ENCODE measurements around the gene ARFIP1.
"Not testable (repeated sequence)": the region's sequence is repeated elsewhere in the genome, so short reads cannot be mapped to it uniquely, and the experiment has no call there.

Gene ARFIP1

GRCh38 chr4:152887981-152888380, 108.2 kb downstream of the ARFIP1 start:
- no peak for DNase-seq (ENCODE audit: low read depth)
- no peak overlapping the region for H3K4me3 ChIP-seq (replicated peaks; ENCODE audit: low read depth, low read length)
- TF ChIP-seq CTCF (IDR thresholded peaks at IDR 0.05; ENCODE audit: low read length, missing control alignments), result no peak

GRCh38 chr4:152892974-152893373, 113.2 kb downstream of the ARFIP1 start:
- TF ChIP-seq CTCF (IDR thresholded peaks at IDR 0.05; ENCODE audit: low read length, missing control alignments), result no peak
- no peak overlapping the region for H3K4me3 ChIP-seq (replicated peaks; ENCODE audit: low read depth, low read length)
- no peak for DNase-seq (ENCODE audit: low read depth)

- TF ChIP-seq CTCF (IDR thresholded peaks at IDR 0.05; ENCODE audit: low read length, missing control alignments), result no peak
- no peak overlapping the region for H3K4me3 ChIP-seq (replicated peaks; ENCODE audit: low read depth, low read length)
- DNase-seq (ENCODE audit: low read depth), result peak; percentile 62
These were observed 114.9 kb downstream of the ARFIP1 start for GRCh38 chr4:152894673-152895072.

- no peak for TF ChIP-seq CTCF (IDR thresholded peaks at IDR 0.05; ENCODE audit: low read length, missing control alignments)
- DNase-seq (ENCODE audit: low read depth), result peak; percentile 20
- no peak overlapping the region for H3K4me3 ChIP-seq (replicated peaks; ENCODE audit: low read depth, low read length)
These were observed 117.1 kb downstream of the ARFIP1 start for GRCh38 chr4:152896811-152897210.

- not testable (repeated sequence) for DNase-seq (ENCODE audit: low read depth)
These were observed 118.4 kb downstream of the ARFIP1 start for GRCh38 chr4:152898133-152898532.

GRCh38 chr4:152898606-152899005, 118.9 kb downstream of the ARFIP1 start:
- no peak overlapping the region for H3K4me3 ChIP-seq (replicated peaks; ENCODE audit: low read depth, low read length)
- DNase-seq (ENCODE audit: low read depth), result no peak
- no peak for TF ChIP-seq CTCF (IDR thresholded peaks at IDR 0.05; ENCODE audit: low read length, missing control alignments)

More at GRCh38 chr4:152898133-152898532, 118.4 kb downstream of the ARFIP1 start:
- not testable (repeated sequence) for H3K4me3 ChIP-seq (replicated peaks; ENCODE audit: low read depth, low read length)

GRCh38 chr4:152900395-152900794, 120.6 kb downstream of the ARFIP1 start:
- no peak for TF ChIP-seq CTCF (IDR thresholded peaks at IDR 0.05; ENCODE audit: low read length, missing control alignments)
- H3K4me3 ChIP-seq (replicated peaks; ENCODE audit: low read depth, low read length), result no peak overlapping the region
- no peak for DNase-seq (ENCODE audit: low read depth)
